SK-N-SH treated with all-trans-retinoic acid at 6 μM for 48 hours (cell line): ENCODE results near the gene RAB18.
A peak's percentile ranks its signal among the peaks of the same experiment; 100 is the strongest.

Experiments used
- ATAC-seq: fragments of 200-7000 bp; cut with Tn5 transposase; 3 replicates; pipeline ENCODE4 v1.9.1; 2020; ENCODE audit warnings: mild to moderate bottlenecking, moderate library complexity
- ARNTL ChIP-seq: fragments of 450-650 bp; formaldehyde crosslinking; IDR thresholded peaks from 2 replicates; pipeline ENCODE4 v1.5.0; 2020; ENCODE audit warnings: low read depth, mild to moderate bottlenecking, moderate library complexity, borderline replicate concordance
- CREB5 ChIP-seq: fragments of 250-450 bp; sonication (Bioruptor Pico); IDR thresholded peaks from 2 replicates; pipeline ENCODE4 v1.5.1; 2020; ENCODE audit warnings: low read depth, mild to moderate bottlenecking, moderate library complexity
- CSDC2 ChIP-seq: fragments of 250-450 bp; sonication (Bioruptor Pico); IDR thresholded peaks from 2 replicates; pipeline ENCODE4 v1.5.0; 2020; ENCODE audit warnings: mild to moderate bottlenecking, moderate library complexity
- ESRRG ChIP-seq: fragments of 250-450 bp; sonication (Bioruptor Pico); IDR thresholded peaks from 2 replicates; pipeline ENCODE4 v1.6.1; 2021; ENCODE audit warnings: mild to moderate bottlenecking
- GLIS3 ChIP-seq: fragments of 250-450 bp; sonication (Bioruptor Pico); IDR thresholded peaks from 2 replicates; pipeline ENCODE4 v1.5.0; 2020; ENCODE audit warnings: mild to moderate bottlenecking, moderate library complexity
- ISL1 ChIP-seq: fragments of 250-450 bp; sonication (Bioruptor Pico); IDR thresholded peaks from 2 replicates; pipeline ENCODE4 v2.1.2; 2022; ENCODE audit warnings: mild to moderate bottlenecking, moderate library complexity
- OSR1 ChIP-seq: fragments of 250-450 bp; sonication (Bioruptor Pico); IDR thresholded peaks from 2 replicates; pipeline ENCODE4 v1.8.0; 2022; ENCODE audit warnings: moderate library complexity, mild to moderate bottlenecking, inconsistent platforms
- POU6F1 ChIP-seq: fragments of 250-450 bp; sonication (Bioruptor Pico); IDR thresholded peaks from 2 replicates; pipeline ENCODE4 v1.8.0; 2021; ENCODE audit warnings: low read depth, mild to moderate bottlenecking, moderate library complexity, borderline replicate concordance
- PPARA ChIP-seq: fragments of 250-450 bp; sonication (Bioruptor Pico); IDR thresholded peaks from 2 replicates; pipeline ENCODE4 v1.5.0; 2020; ENCODE audit warnings: mild to moderate bottlenecking, borderline replicate concordance
- RARB ChIP-seq: fragments of 250-450 bp; sonication (Bioruptor Pico); IDR thresholded peaks from 2 replicates; pipeline ENCODE4 v1.8.0; 2021; ENCODE audit warnings: mild to moderate bottlenecking, moderate library complexity
- SNAI2 ChIP-seq: fragments of 250-450 bp; sonication (Bioruptor Pico); IDR thresholded peaks from 2 replicates; pipeline ENCODE4 v1.5.0; 2020; ENCODE audit warnings: mild to moderate bottlenecking, moderate library complexity
- TOX ChIP-seq: fragments of 250-450 bp; sonication (Bioruptor Pico); IDR thresholded peaks from 2 replicates; pipeline ENCODE4 v1.8.0; 2021; ENCODE audit warnings: mild to moderate bottlenecking, moderate library complexity, borderline replicate concordance
- ZC3H10 ChIP-seq: fragments of 250-450 bp; sonication (Bioruptor Pico); IDR thresholded peaks from 2 replicates; pipeline ENCODE4 v1.5.1; 2021; ENCODE audit warnings: mild to moderate bottlenecking, moderate library complexity
- ZFP3 ChIP-seq: fragments of 250-450 bp; sonication (Bioruptor Pico); IDR thresholded peaks from 2 replicates; pipeline ENCODE4 v1.5.0; 2020; ENCODE audit warnings: mild to moderate bottlenecking, moderate library complexity
- ZNF565 ChIP-seq: fragments of 450-650 bp; formaldehyde crosslinking; conservative IDR thresholded peaks from 2 replicates; pipeline ENCODE4 v1.5.0; 2020; ENCODE audit warnings: low read depth, mild to moderate bottlenecking, moderate library complexity
- ZNF70 ChIP-seq: fragments of 450-650 bp; formaldehyde crosslinking; IDR thresholded peaks from 2 replicates; pipeline ENCODE4 v1.5.0; 2020; ENCODE audit warnings: mild to moderate bottlenecking, moderate library complexity
- ZNF8 ChIP-seq: fragments of 450-650 bp; formaldehyde crosslinking; IDR thresholded peaks from 2 replicates; pipeline ENCODE4 v1.5.0; 2020; ENCODE audit warnings: mild to moderate bottlenecking, moderate library complexity
- TF ChIP-seq, protein P1 (sequence below): fragments of 250-450 bp; sonication (Bioruptor Pico); IDR thresholded peaks from 2 replicates; pipeline ENCODE4 v1.8.0; 2020; ENCODE audit warnings: mild to moderate bottlenecking, moderate library complexity, borderline replicate concordance
- TF ChIP-seq, protein P2 (sequence below): fragments of 250-450 bp; sonication (Bioruptor Pico); IDR thresholded peaks from 2 replicates; pipeline ENCODE4 v1.5.0; 2020; ENCODE audit warnings: mild to moderate bottlenecking, moderate library complexity

Gene RAB18

GRCh38 chr10:27504007-27504807 lies at the start of gene RAB18:
Gene RAB18 (plus strand): TSS chr10:27504304. CDS start chr10:27504370, 66 bp downstream.
- peak; percentile 98 for ATAC-seq
- TF ChIP-seq ESRRG (CRISPR knock-in tag) (no peak), ISL1 (CRISPR knock-in tag) (no peak), POU6F1 (CRISPR knock-in tag) (no peak), SNAI2 (CRISPR knock-in tag) (no peak), CREB5 (CRISPR knock-in tag) (no peak)
- TF ChIP-seq, protein P1, sequence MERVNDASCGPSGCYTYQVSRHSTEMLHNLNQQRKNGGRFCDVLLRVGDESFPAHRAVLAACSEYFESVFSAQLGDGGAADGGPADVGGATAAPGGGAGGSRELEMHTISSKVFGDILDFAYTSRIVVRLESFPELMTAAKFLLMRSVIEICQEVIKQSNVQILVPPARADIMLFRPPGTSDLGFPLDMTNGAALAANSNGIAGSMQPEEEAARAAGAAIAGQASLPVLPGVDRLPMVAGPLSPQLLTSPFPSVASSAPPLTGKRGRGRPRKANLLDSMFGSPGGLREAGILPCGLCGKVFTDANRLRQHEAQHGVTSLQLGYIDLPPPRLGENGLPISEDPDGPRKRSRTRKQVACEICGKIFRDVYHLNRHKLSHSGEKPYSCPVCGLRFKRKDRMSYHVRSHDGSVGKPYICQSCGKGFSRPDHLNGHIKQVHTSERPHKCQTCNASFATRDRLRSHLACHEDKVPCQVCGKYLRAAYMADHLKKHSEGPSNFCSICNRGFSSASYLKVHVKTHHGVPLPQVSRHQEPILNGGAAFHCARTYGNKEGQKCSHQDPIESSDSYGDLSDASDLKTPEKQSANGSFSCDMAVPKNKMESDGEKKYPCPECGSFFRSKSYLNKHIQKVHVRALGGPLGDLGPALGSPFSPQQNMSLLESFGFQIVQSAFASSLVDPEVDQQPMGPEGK, result no peak

- ATAC-seq, result no peak
- TF ChIP-seq CREB5 (CRISPR knock-in tag), result no peak
- no peak for TF ChIP-seq ISL1 (CRISPR knock-in tag)
- TF ChIP-seq ZNF70, result no peak
- no peak for TF ChIP-seq ESRRG (CRISPR knock-in tag)
- TF ChIP-seq, protein P1, result no peak
- no peak for TF ChIP-seq PPARA (CRISPR knock-in tag)
- TF ChIP-seq ZNF565 (CRISPR knock-in tag), result no peak
- no peak for TF ChIP-seq ZC3H10
- TF ChIP-seq ZFP3 (CRISPR knock-in tag), result no peak
- TF ChIP-seq ARNTL (CRISPR knock-in tag), result no peak
- TF ChIP-seq OSR1, result no peak
- no peak for TF ChIP-seq ZNF8 (CRISPR knock-in tag)
- TF ChIP-seq SNAI2 (CRISPR knock-in tag), result no peak
- no peak for TF ChIP-seq CSDC2
- TF ChIP-seq, protein P2, sequence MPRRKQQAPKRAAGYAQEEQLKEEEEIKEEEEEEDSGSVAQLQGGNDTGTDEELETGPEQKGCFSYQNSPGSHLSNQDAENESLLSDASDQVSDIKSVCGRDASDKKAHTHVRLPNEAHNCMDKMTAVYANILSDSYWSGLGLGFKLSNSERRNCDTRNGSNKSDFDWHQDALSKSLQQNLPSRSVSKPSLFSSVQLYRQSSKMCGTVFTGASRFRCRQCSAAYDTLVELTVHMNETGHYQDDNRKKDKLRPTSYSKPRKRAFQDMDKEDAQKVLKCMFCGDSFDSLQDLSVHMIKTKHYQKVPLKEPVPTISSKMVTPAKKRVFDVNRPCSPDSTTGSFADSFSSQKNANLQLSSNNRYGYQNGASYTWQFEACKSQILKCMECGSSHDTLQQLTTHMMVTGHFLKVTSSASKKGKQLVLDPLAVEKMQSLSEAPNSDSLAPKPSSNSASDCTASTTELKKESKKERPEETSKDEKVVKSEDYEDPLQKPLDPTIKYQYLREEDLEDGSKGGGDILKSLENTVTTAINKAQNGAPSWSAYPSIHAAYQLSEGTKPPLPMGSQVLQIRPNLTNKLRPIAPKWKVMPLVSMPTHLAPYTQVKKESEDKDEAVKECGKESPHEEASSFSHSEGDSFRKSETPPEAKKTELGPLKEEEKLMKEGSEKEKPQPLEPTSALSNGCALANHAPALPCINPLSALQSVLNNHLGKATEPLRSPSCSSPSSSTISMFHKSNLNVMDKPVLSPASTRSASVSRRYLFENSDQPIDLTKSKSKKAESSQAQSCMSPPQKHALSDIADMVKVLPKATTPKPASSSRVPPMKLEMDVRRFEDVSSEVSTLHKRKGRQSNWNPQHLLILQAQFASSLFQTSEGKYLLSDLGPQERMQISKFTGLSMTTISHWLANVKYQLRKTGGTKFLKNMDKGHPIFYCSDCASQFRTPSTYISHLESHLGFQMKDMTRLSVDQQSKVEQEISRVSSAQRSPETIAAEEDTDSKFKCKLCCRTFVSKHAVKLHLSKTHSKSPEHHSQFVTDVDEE (CRISPR knock-in tag), result no peak
- no peak for TF ChIP-seq GLIS3
- no peak for TF ChIP-seq RARB (CRISPR knock-in tag)
- TF ChIP-seq TOX (CRISPR knock-in tag), result no peak
Observed at GRCh38 chr10:27454837-27455236, 49.3 kb upstream of the RAB18 start.
